ENCODE data around the gene RPS28.

DNA sequence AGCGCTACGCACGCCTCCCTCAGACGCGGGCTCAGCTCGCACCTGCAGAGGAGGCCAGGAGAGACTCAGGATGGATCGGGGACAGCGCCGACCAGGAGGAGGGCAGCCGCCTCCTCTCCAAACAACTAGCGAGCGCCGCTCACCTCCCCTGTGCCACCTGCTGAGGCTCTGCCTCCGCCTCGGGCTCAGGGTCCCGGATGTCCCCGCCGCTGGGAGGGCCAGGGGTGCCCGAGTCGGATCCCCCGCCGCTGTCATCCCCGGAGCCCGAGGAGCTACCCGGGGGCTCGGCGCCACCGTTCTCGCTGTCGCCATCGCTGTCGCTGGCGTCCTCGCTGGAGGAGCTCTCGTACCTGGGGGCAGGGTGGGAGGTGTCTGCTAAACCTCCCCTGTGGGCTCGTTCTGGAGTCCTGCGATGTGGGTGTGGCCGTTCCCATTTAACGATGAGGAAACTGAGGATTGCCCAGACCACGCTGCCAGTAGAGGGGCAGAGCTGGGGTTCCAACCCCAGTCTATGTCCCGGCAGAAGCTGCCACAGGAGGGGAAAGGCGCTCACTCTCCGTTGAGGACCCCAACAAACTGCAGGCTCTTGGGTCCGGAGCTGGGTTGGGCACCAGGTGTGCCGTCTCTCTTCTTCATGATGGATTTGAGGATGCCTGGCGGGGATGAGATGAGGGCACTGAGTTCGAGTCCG lies 12.6 kb downstream of the RPS28 start:
- TF ChIP-seq, protein P1, sequence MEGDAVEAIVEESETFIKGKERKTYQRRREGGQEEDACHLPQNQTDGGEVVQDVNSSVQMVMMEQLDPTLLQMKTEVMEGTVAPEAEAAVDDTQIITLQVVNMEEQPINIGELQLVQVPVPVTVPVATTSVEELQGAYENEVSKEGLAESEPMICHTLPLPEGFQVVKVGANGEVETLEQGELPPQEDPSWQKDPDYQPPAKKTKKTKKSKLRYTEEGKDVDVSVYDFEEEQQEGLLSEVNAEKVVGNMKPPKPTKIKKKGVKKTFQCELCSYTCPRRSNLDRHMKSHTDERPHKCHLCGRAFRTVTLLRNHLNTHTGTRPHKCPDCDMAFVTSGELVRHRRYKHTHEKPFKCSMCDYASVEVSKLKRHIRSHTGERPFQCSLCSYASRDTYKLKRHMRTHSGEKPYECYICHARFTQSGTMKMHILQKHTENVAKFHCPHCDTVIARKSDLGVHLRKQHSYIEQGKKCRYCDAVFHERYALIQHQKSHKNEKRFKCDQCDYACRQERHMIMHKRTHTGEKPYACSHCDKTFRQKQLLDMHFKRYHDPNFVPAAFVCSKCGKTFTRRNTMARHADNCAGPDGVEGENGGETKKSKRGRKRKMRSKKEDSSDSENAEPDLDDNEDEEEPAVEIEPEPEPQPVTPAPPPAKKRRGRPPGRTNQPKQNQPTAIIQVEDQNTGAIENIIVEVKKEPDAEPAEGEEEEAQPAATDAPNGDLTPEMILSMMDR (IDR thresholded peaks at IDR 0.05) = no peak
- TF ChIP-seq POLR2A (IDR thresholded peaks at IDR 0.05) = no peak
